Measurements from ENCODE around the gene TOR1B.

DNA sequence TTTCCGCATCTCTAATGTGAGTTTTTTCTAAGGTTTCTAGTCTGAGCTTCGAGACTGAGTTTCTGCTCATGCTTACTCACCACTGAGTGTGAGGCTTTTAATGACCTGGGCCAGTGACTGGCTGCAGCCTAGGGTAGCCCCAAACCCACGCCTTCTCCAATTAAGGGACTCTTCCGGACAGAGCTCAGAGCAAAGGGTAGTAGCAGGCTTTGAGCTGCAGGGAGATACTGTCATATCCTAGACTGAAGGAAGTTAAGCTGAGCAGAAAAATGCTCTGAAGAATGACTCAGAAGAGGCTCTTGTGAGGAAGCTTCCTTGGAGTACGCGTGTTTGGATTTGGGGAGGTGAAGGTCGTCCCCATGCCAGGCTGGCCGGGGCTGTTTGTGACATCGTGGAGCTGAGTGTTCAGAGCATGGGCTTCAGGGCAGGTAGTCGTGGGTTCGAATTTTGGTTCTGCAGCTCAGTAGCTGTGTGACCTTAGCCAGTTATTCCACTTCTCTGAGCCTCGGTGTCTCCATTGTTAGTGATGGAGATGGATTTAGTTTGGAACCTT, 35.8 kb downstream of the TOR1B start:
- no peak for TF ChIP-seq EZH2phosphoT487 (conservative IDR thresholded peaks at IDR 0.05; ENCODE audit: low read length)
- TF ChIP-seq, protein P1, sequence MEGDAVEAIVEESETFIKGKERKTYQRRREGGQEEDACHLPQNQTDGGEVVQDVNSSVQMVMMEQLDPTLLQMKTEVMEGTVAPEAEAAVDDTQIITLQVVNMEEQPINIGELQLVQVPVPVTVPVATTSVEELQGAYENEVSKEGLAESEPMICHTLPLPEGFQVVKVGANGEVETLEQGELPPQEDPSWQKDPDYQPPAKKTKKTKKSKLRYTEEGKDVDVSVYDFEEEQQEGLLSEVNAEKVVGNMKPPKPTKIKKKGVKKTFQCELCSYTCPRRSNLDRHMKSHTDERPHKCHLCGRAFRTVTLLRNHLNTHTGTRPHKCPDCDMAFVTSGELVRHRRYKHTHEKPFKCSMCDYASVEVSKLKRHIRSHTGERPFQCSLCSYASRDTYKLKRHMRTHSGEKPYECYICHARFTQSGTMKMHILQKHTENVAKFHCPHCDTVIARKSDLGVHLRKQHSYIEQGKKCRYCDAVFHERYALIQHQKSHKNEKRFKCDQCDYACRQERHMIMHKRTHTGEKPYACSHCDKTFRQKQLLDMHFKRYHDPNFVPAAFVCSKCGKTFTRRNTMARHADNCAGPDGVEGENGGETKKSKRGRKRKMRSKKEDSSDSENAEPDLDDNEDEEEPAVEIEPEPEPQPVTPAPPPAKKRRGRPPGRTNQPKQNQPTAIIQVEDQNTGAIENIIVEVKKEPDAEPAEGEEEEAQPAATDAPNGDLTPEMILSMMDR (IDR thresholded peaks at IDR 0.05; ENCODE audit: insufficient read depth, low read length, poor library complexity, severe bottlenecking) = no peak
